PC-9 (cell line): ENCODE data around the gene USP38.

ENCODE experiments used
- CTCF ChIP-seq: fragments of 200-600 bp; sonication (generic); conservative IDR thresholded peaks from 2 replicates; pipeline ENCODE4 v1.6.1; 2017; ENCODE audit warnings: mixed run types, antibody characterized with exemption, mild to moderate bottlenecking, moderate library complexity
- EZH2 ChIP-seq: fragments of 200-600 bp; sonication (generic); IDR thresholded peaks from 2 replicates; pipeline ENCODE4 v1.8.0; 2017; ENCODE audit warnings: antibody characterized with exemption, low read depth

GRCh38 chr4:143163614-143164013 lies 21.1 kb upstream of the USP38 start:
- TF ChIP-seq CTCF (no peak), EZH2 (no peak)
